GM12801 (cell line): ENCODE results near the gene NEK3.

ENCODE experiments used
- TF ChIP-seq, protein P1 (sequence below): IDR thresholded peaks from one replicate; pipeline ENCODE4 v1.5.1; 2011; ENCODE audit warnings: control low read depth; ENCODE audit not compliant: insufficient read length; ENCODE audit errors: extremely low read depth

The NEK3 gene

GRCh38 chr13:52158629-52159158 lies 703 bp downstream of the NEK3 start:
- TF ChIP-seq, protein P1, sequence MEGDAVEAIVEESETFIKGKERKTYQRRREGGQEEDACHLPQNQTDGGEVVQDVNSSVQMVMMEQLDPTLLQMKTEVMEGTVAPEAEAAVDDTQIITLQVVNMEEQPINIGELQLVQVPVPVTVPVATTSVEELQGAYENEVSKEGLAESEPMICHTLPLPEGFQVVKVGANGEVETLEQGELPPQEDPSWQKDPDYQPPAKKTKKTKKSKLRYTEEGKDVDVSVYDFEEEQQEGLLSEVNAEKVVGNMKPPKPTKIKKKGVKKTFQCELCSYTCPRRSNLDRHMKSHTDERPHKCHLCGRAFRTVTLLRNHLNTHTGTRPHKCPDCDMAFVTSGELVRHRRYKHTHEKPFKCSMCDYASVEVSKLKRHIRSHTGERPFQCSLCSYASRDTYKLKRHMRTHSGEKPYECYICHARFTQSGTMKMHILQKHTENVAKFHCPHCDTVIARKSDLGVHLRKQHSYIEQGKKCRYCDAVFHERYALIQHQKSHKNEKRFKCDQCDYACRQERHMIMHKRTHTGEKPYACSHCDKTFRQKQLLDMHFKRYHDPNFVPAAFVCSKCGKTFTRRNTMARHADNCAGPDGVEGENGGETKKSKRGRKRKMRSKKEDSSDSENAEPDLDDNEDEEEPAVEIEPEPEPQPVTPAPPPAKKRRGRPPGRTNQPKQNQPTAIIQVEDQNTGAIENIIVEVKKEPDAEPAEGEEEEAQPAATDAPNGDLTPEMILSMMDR = no peak

DNA sequence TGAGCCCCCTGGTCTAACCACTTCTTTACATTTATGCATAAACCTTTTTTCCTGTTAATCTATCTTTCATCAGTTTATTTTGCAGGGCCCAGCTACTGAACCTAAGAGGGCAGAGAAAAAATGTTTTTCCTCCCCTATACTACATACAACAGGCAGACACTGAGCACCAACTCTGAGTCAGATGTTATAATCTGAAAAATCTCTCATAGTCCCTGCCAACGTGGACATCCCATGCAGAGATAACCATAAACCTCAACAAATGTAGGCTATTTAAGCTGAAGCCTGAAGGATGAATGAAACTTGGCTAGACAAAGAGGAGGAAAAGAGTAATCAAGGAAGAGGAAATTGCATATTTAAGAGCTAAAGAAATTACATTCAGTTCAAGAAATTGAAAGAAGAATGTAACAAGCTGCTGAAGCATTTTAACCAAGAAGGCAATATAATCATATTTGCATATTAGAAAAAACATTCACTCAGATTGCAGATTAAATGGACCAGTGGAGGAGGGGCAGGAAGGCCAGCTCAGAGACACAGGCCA lies 2.6 kb downstream of the NEK3 start:
- TF ChIP-seq, protein P1 = no peak

DNA sequence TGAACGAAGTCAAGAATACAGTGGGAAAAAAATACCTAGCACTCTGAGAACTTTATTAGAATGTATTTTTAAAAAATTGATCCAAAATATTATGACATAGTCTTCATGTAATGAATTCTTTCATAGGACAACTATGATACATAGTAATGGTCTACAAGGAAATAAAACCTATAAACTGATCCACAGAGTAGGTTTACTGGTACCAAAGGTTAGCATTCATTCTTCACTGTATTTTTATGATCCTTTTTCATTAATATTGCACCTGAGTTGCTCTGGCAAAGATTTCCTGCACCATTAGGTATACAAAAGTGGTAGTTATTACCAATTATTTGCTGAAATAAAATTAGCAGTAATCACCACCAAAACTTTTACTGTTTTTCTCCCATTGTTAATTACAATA lies 4.2 kb downstream of the NEK3 start:
- TF ChIP-seq, protein P1 = no peak

GRCh38 chr13:52147225-52147624 lies 12.2 kb downstream of the NEK3 start:
- TF ChIP-seq, protein P1 = no peak

GRCh38 chr13:52141299-52141698 lies 18.1 kb downstream of the NEK3 start:
- TF ChIP-seq, protein P1 = no peak

- TF ChIP-seq, protein P1 = no peak
Measured at GRCh38 chr13:52137489-52137888, 21.9 kb downstream of the NEK3 start.

GRCh38 chr13:52136763-52137162 lies 22.6 kb downstream of the NEK3 start:
- TF ChIP-seq, protein P1 = no peak
